Mesenchymal stem cell (in vitro differentiated cells and primary cell): ENCODE results near the gene KDM4C.

Experiments used
- DNase-seq: peaks from one replicate; pipeline ENCODE4 v3.0.0-alpha.2; 2013
- H2AFZ ChIP-seq: one replicate; pipeline ENCODE4 v1.6.1; 2013; ENCODE audit warnings: low read depth, mild to moderate bottlenecking, control low read depth, inconsistent platforms, low read length, moderate library complexity
- H2AK5ac ChIP-seq: 2 replicates; pipeline ENCODE4 v1.6.1; 2013; ENCODE audit warnings: low read length, moderate library complexity, mild to moderate bottlenecking, inconsistent platforms; ENCODE audit not compliant: severe bottlenecking
- H2BK120ac ChIP-seq: one replicate; pipeline ENCODE4 v1.6.1; 2013; ENCODE audit warnings: low read depth, mild to moderate bottlenecking, inconsistent platforms, low read length, moderate library complexity
- H2BK12ac ChIP-seq, 2 experiments: one replicate each; pipeline ENCODE4 v1.6.1; 2013; ENCODE audit warnings: inconsistent platforms in 2 of 2, low read length in 2 of 2, mild to moderate bottlenecking in 2 of 2, moderate library complexity in 2 of 2, control low read depth in 1 of 2
- H2BK15ac ChIP-seq: one replicate; pipeline ENCODE4 v1.6.1; 2013; ENCODE audit warnings: mild to moderate bottlenecking, low read depth, inconsistent platforms; ENCODE audit not compliant: poor library complexity, severe bottlenecking
- H2BK5ac ChIP-seq: 2 replicates; pipeline ENCODE4 v1.6.1; 2013; ENCODE audit warnings: low read depth, mild to moderate bottlenecking, low read length, control low read depth, inconsistent platforms; ENCODE audit not compliant: poor library complexity, severe bottlenecking
- H3K14ac ChIP-seq, 2 experiments: one replicate each; pipeline ENCODE4 v1.6.1; 2013; ENCODE audit warnings: inconsistent platforms in 2 of 2, low read length in 2 of 2, control low read depth in 1 of 2, mild to moderate bottlenecking in 1 of 2, moderate library complexity in 1 of 2
- H3K18ac ChIP-seq, 2 experiments: one replicate each; pipeline ENCODE4 v1.6.1; 2013; ENCODE audit warnings: inconsistent platforms in 2 of 2, low read length in 2 of 2, control low read depth in 1 of 2, low read depth in 1 of 2, mild to moderate bottlenecking in 1 of 2
- H3K23ac ChIP-seq, 2 experiments: one replicate each; pipeline ENCODE4 v1.6.1; 2013; ENCODE audit warnings: inconsistent platforms in 2 of 2, low read length in 2 of 2, mild to moderate bottlenecking in 2 of 2, moderate library complexity in 2 of 2, control low read depth in 1 of 2
- H3K27ac ChIP-seq: 2 replicates; pipeline ENCODE4 v1.5.1; 2013; ENCODE audit warnings: mild to moderate bottlenecking, moderate library complexity, low read length, control low read depth, inconsistent platforms; ENCODE audit not compliant: poor library complexity, severe bottlenecking
- H3K27me3 ChIP-seq, 2 experiments: 2 replicates each; pipeline versions ENCODE4 v1.6.1 to v1.7.0; 2013; ENCODE audit warnings: low read length in 2 of 2, mild to moderate bottlenecking in 2 of 2, moderate library complexity in 2 of 2, control low read depth in 1 of 2, inconsistent platforms in 1 of 2; ENCODE audit not compliant: control insufficient read depth in 1 of 2, insufficient read depth in 1 of 2
- H3K36me3 ChIP-seq, 2 experiments: 2 replicates each; pipeline versions ENCODE4 v1.6.1 to v1.7.0; 2013; ENCODE audit warnings: low read length in 2 of 2, control low read depth in 1 of 2, inconsistent platforms in 1 of 2, low read depth in 1 of 2, mild to moderate bottlenecking in 1 of 2; ENCODE audit not compliant: insufficient read depth in 2 of 2, control insufficient read depth in 1 of 2
- H3K4ac ChIP-seq, 2 experiments: one replicate each; pipeline ENCODE4 v1.6.1; 2013; ENCODE audit warnings: inconsistent platforms in 2 of 2, low read length in 2 of 2, mild to moderate bottlenecking in 2 of 2, moderate library complexity in 2 of 2, control low read depth in 1 of 2, low read depth in 1 of 2
- H3K4me1 ChIP-seq: 2 replicates; pipeline ENCODE4 v1.6.1; 2013; ENCODE audit warnings: low read depth, low read length, control low read depth; ENCODE audit not compliant: control insufficient read depth, insufficient read depth
- H3K4me2 ChIP-seq: 2 replicates; pipeline ENCODE4 v1.6.1; 2013; ENCODE audit warnings: low read length, mild to moderate bottlenecking, inconsistent platforms; ENCODE audit not compliant: poor library complexity, severe bottlenecking
- H3K4me3 ChIP-seq, 2 experiments: 2 replicates each; pipeline versions ENCODE4 v1.5.1 to v1.7.0; 2013; ENCODE audit warnings: low read length in 2 of 2, mild to moderate bottlenecking in 2 of 2, control low read depth in 1 of 2, low read depth in 1 of 2; ENCODE audit not compliant: insufficient read depth in 1 of 2
- H3K79me1 ChIP-seq: replicated peaks from 2 replicates; pipeline ENCODE4 v1.6.1; 2013; ENCODE audit warnings: mild to moderate bottlenecking, control low read depth, low read length, inconsistent platforms; ENCODE audit not compliant: poor library complexity, severe bottlenecking
- H3K9ac ChIP-seq: 2 replicates; pipeline ENCODE4 v1.7.0; 2013; ENCODE audit warnings: mild to moderate bottlenecking, low read length, moderate library complexity
- H3K9me3 ChIP-seq: 2 replicates; pipeline ENCODE4 v1.7.0; 2013; ENCODE audit warnings: mild to moderate bottlenecking, low read length; ENCODE audit not compliant: control insufficient read depth
- H4K8ac ChIP-seq: one replicate; pipeline ENCODE4 v1.6.1; 2013; ENCODE audit warnings: inconsistent platforms, mild to moderate bottlenecking, low read length, moderate library complexity
- H4K91ac ChIP-seq: one replicate; pipeline ENCODE4 v1.6.1; 2013; ENCODE audit warnings: mild to moderate bottlenecking, low read length, inconsistent platforms
- WGBS: methylation state at CpG from one replicate; pipeline ENCODE4 v1.1.7; 2013; ENCODE audit warnings: mixed read lengths; 5-methylcytosine and 5-hydroxymethylcytosine counted together

Gene KDM4C

DNA sequence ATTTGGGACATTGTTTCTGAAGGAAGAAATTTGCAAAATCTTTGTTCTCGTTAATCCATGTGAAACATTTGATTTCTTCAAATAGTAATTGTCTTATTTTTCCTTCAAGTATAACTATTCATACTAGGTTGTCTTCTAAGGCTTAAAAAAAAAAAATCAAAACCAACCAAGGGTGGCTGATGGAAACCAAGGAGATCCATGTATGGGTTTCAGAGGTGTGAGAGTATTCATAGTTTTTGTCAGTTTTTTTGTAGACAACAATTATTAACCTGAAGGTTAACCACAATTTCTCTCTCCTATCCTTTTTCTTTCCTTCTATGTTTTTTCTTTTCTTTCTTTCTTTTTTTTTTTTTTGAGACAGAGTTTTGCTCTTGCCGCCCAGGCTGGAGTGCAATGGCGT lies 35.4 kb downstream of the KDM4C start:
- no peak for DNase-seq
- WGBS, result 98% methylated on average over 2 of the region's 3 CpGs
- Histone ChIP-seq H3K9me3 (no peaks in the 10 kb centered on the region), H3K14ac (no peak overlapping the region), H3K4me2 (no peak overlapping the region), H3K4ac (no peak overlapping the region), H2BK5ac (no peak overlapping the region), H4K91ac (no peak overlapping the region), H2BK120ac (no peak overlapping the region), H2AK5ac (no peak overlapping the region), H3K27ac (no peak overlapping the region), H2BK15ac (no peak overlapping the region), H3K18ac (no peak overlapping the region), H3K4me1 (peaks cover 5% of the 10 kb centered on the region), H3K36me3 (peaks cover 0 to 22% of the 10 kb centered on the region in 2 experiments), H3K9ac (no peak overlapping the region), H3K23ac (no peak overlapping the region), H3K27me3 (no peaks in the 10 kb centered on the region), H3K79me1 (peaks cover 40% of the 10 kb centered on the region), H3K4me3 (no peak overlapping the region), H2AFZ (no peak overlapping the region), H4K8ac (no peak overlapping the region), H2BK12ac (no peak overlapping the region)

- Histone ChIP-seq H3K18ac (no peak overlapping the region), H3K4me2 (no peak overlapping the region), H3K4ac (no peak overlapping the region), H2AFZ (no peak overlapping the region), H3K23ac (no peak overlapping the region), H3K14ac (no peak overlapping the region), H3K27me3 (no peaks in the 10 kb centered on the region), H3K79me1 (peaks cover 31% of the 10 kb centered on the region), H3K27ac (no peak overlapping the region), H3K4me1 (no peaks in the 10 kb centered on the region), H4K91ac (no peak overlapping the region), H3K9me3 (no peaks in the 10 kb centered on the region), H2BK5ac (no peak overlapping the region), H3K4me3 (no peak overlapping the region), H2AK5ac (no peak overlapping the region), H2BK120ac (no peak overlapping the region), H3K36me3 (peaks cover 0 to 22% of the 10 kb centered on the region in 2 experiments), H2BK12ac (no peak overlapping the region), H2BK15ac (no peak overlapping the region), H4K8ac (no peak overlapping the region), H3K9ac (no peak overlapping the region)
- DNase-seq, result no peak
- 100% methylated on average over 1 of the region's 1 CpG for WGBS
Observed at GRCh38 chr9:6794936-6795335, 37.2 kb downstream of the KDM4C start.

DNA sequence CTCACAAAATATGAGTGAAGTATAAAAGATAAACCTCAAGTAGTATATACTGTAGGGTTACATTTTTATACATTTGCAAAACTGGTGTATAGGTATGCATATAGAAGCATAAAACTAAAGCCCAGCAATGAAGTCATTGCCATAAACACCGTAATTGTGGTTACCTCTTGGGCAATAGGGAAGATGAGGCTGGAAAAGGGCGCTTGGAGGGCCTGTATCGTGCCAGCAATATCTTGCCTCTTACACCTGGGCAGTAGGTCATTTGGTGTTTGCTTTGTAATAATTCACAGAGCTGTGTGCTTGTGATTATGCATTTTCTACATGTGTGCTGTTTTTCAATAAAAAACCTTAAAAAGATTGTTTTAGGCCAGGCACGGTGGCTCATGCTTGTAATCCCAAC lies 45.2 kb downstream of the KDM4C start:
- no peak overlapping the region for H3K27ac ChIP-seq
- H3K14ac ChIP-seq, result no peak overlapping the region
- H4K91ac ChIP-seq, result no peak overlapping the region
- H2BK12ac ChIP-seq, result no peak overlapping the region
- H3K4me2 ChIP-seq, result no peak overlapping the region
- H3K23ac ChIP-seq, result no peak overlapping the region
- no peak overlapping the region for H2AK5ac ChIP-seq
- H3K4ac ChIP-seq, result no peak overlapping the region
- no peaks in the 10 kb centered on the region for H3K9me3 ChIP-seq
- H2BK5ac ChIP-seq, result no peak overlapping the region
- no peak overlapping the region for H3K4me3 ChIP-seq
- peaks cover 3 to 4% of the 10 kb centered on the region in 2 experiments for H3K36me3 ChIP-seq
- H3K79me1 ChIP-seq, result peaks cover 13% of the 10 kb centered on the region
- no peaks in the 10 kb centered on the region for H3K27me3 ChIP-seq
- H3K18ac ChIP-seq, result no peak overlapping the region
- WGBS, result 98% methylated on average over 4 of the region's 4 CpGs
- no peak overlapping the region for H4K8ac ChIP-seq
- no peak overlapping the region for H2BK15ac ChIP-seq
- no peaks in the 10 kb centered on the region for H3K4me1 ChIP-seq
- no peak for DNase-seq
- H2AFZ ChIP-seq, result no peak overlapping the region
- H3K9ac ChIP-seq, result no peak overlapping the region
- H2BK120ac ChIP-seq, result no peak overlapping the region

- WGBS, result 100% methylated on average over 1 of the region's 1 CpG
- Histone ChIP-seq H3K9me3 (no peaks in the 10 kb centered on the region), H2BK5ac (no peak overlapping the region), H3K79me1 (peaks cover 9% of the 10 kb centered on the region), H2BK15ac (no peak overlapping the region), H3K4me2 (no peak overlapping the region), H4K91ac (no peak overlapping the region), H2BK120ac (no peak overlapping the region), H2BK12ac (no peak overlapping the region), H3K18ac (no peak overlapping the region), H4K8ac (no peak overlapping the region), H3K4me1 (no peaks in the 10 kb centered on the region), H3K14ac (no peak overlapping the region), H2AFZ (no peak overlapping the region), H3K4ac (no peak overlapping the region), H3K4me3 (no peak overlapping the region), H3K23ac (no peak overlapping the region), H3K27ac (no peak overlapping the region), H3K36me3 (peaks cover 4 to 9% of the 10 kb centered on the region in 2 experiments), H3K9ac (no peak overlapping the region), H2AK5ac (no peak overlapping the region), H3K27me3 (no peaks in the 10 kb centered on the region)
- peak; percentile 44 for DNase-seq
Observed at GRCh38 chr9:6805532-6805931, 47.8 kb downstream of the KDM4C start.
